H1 (cell line): ENCODE measurements around the gene ZNF106.

Experiments used
- BRCA1 ChIP-seq: IDR thresholded peaks from 2 replicates; pipeline ENCODE4 v1.6.1; 2012; ENCODE audit warnings: low read depth, low read length, improper control_type of control experiment
- CTCF ChIP-seq, 3 experiments: IDR thresholded peaks; 1 replicate in 2 of 3; 2 replicates in 1 of 3; pipeline versions ENCODE4 v1.5.1 to v1.6.1; 2011; ENCODE audit warnings: low read length in 3 of 3, mild to moderate bottlenecking in 3 of 3, inconsistent platforms in 2 of 3, low read depth in 1 of 3, moderate library complexity in 1 of 3; ENCODE audit not compliant: insufficient read depth in 1 of 3; ENCODE audit errors: control extremely low read depth in 1 of 3
- EGR1 ChIP-seq: IDR thresholded peaks from 2 replicates; pipeline ENCODE4 v1.6.1; 2011; ENCODE audit warnings: low read depth, low read length, borderline replicate concordance
- EP300 ChIP-seq, 2 experiments: IDR thresholded peaks; 1 replicate in 1 of 2; 2 replicates in 1 of 2; pipeline ENCODE4 v1.6.1; 2011 to 2012; ENCODE audit warnings: low read depth in 2 of 2, low read length in 2 of 2, mild to moderate bottlenecking in 2 of 2, borderline replicate concordance in 1 of 2, inconsistent platforms in 1 of 2, moderate library complexity in 1 of 2
- FOSL1 ChIP-seq: IDR thresholded peaks from 2 replicates; pipeline ENCODE4 v1.6.1; 2011; ENCODE audit warnings: mild to moderate bottlenecking, low read depth, low read length, moderate library complexity; ENCODE audit not compliant: insufficient read depth
- POLR2A ChIP-seq, 2 experiments: IDR thresholded peaks; 1 replicate in 1 of 2; 2 replicates in 1 of 2; pipeline ENCODE4 v1.6.1; 2011; ENCODE audit warnings: low read depth in 2 of 2, low read length in 2 of 2, mild to moderate bottlenecking in 2 of 2; ENCODE audit errors: control extremely low read depth in 1 of 2
- SRF ChIP-seq: IDR thresholded peaks from 2 replicates; pipeline ENCODE4 v1.6.1; 2011; ENCODE audit warnings: mild to moderate bottlenecking, low read depth, low read length, moderate library complexity
- TEAD4 ChIP-seq: IDR thresholded peaks from 2 replicates; pipeline ENCODE4 v1.6.1; 2012; ENCODE audit warnings: low read depth, low read length, inconsistent platforms, mixed read lengths
- USF2 ChIP-seq: IDR thresholded peaks from 2 replicates; pipeline ENCODE4 v1.6.1; 2011; ENCODE audit warnings: low read length, improper control_type of control experiment

GRCh38 chr15:42503825-42504224 is 12.9 kb upstream of the ZNF106 start:
- no peak for TF ChIP-seq CTCF (IDR thresholded peaks at IDR 0.05; ENCODE audit: control extremely low read depth in 1 of 3, insufficient read depth in 1 of 3, low read depth in 1 of 3, low read length in 3 of 3)
- no peak for TF ChIP-seq SRF
- no peak for TF ChIP-seq EGR1
- no peak for TF ChIP-seq POLR2A (IDR thresholded peaks at IDR 0.05; ENCODE audit: control extremely low read depth in 1 of 2, low read depth in 2 of 2, low read length in 2 of 2)
- TF ChIP-seq FOSL1, result no peak
- no peak for TF ChIP-seq BRCA1
- no peak for TF ChIP-seq EP300 (IDR thresholded peaks at IDR 0.05; ENCODE audit: borderline replicate concordance in 1 of 2, low read depth in 2 of 2, low read length in 2 of 2)
- no peak for TF ChIP-seq TEAD4
- TF ChIP-seq USF2, result no peak
